Spleen (tissue), 7 donors: Measurements from ENCODE around the gene SNRPE.

ENCODE experiments used
- CTCF ChIP-seq, 11 experiments: fragments of 200-600 bp in 7 of 11; fragments of 450-650 bp in 4 of 11; sonication (generic) in 4 of 11; IDR thresholded peaks in 8 of 11; conservative IDR thresholded peaks in 3 of 11; 1 replicate in 7 of 11; 2 replicates in 4 of 11; pipeline versions ENCODE4 v1.4.0 to v1.8.0; 2016 to 2021; ENCODE audit warnings: antibody characterized with exemption in 11 of 11, inconsistent platforms in 4 of 11, mild to moderate bottlenecking in 1 of 11
- POLR2A ChIP-seq, 3 donors: fragments of 450-650 bp; IDR thresholded peaks; one replicate each; pipeline ENCODE4 v1.5.1; 2017; ENCODE audit warnings: antibody characterized with exemption in 3 of 3, mild to moderate bottlenecking in 1 of 3
- POLR2AphosphoS5 ChIP-seq, 3 donors: sonication (generic); formaldehyde crosslinking; IDR thresholded peaks; one replicate each; pipeline ENCODE4 v1.5.1; 2017; ENCODE audit warnings: antibody characterized with exemption in 3 of 3
- donor health status: DM: no; HTN: no; CAD: no; lungs with moderate emphysema.
- donor health status: DM: no; HTN: no; CAD: no.
- donor health status: DM: no; HTN: no; CAD: no.

GRCh38 chr1:203901581-203901980, 40.2 kb downstream of the SNRPE start:
- TF ChIP-seq CTCF (IDR thresholded peaks at IDR 0.05 in 8 of 11, conservative IDR thresholded peaks at IDR 0.05 in 3 of 11), result no peak
- no peak for TF ChIP-seq POLR2A (IDR thresholded peaks at IDR 0.05)
- TF ChIP-seq POLR2AphosphoS5 (IDR thresholded peaks at IDR 0.05), result no peak
